ENCODE data around the gene ANKRD31.
A peak's percentile ranks its signal among the peaks of the same experiment; 100 is the strongest.

ANKRD31 gene

GRCh38 chr5:75053304-75054133, 183.2 kb downstream of the ANKRD31 start:
- peak; percentile 93 for DNase-seq (ENCODE audit: low read depth)
- no peak for TF ChIP-seq CTCF (IDR thresholded peaks at IDR 0.05; ENCODE audit: insufficient read depth, low read depth, low read length, missing control alignments)
- H3K4me3 ChIP-seq (ENCODE audit: low read length): peak overlapping the region; percentile 63

- no peak for DNase-seq (ENCODE audit: low read depth)
- TF ChIP-seq CTCF (IDR thresholded peaks at IDR 0.05; ENCODE audit: insufficient read depth, low read depth, low read length, missing control alignments): no peak
- peak overlapping the region; percentile 63 for H3K4me3 ChIP-seq (ENCODE audit: low read length)
Observed at GRCh38 chr5:75053054-75053303, 183.7 kb downstream of the ANKRD31 start.

GRCh38 chr5:75052192-75053053, 184.3 kb downstream of the ANKRD31 start, which contains the start of gene GCNT4:
GCNT4 (minus strand) TSS chr5:75052558; CDS start chr5:75030037, 22,521 bp downstream.
- peak; percentile 67 for DNase-seq (ENCODE audit: low read depth)
- no peak for TF ChIP-seq CTCF (IDR thresholded peaks at IDR 0.05; ENCODE audit: insufficient read depth, low read depth, low read length, missing control alignments)

GRCh38 chr5:75051217-75051751, 185.4 kb downstream of the ANKRD31 start:
- no peak overlapping the region for H3K4me3 ChIP-seq (ENCODE audit: low read length)
- no peak for TF ChIP-seq CTCF (IDR thresholded peaks at IDR 0.05; ENCODE audit: insufficient read depth, low read depth, low read length, missing control alignments)
- DNase-seq (ENCODE audit: low read depth): no peak

More at GRCh38 chr5:75052192-75053053, 184.3 kb downstream of the ANKRD31 start, which contains the start of gene GCNT4:
- peak within 1 kb of the TSS; percentile 63 for H3K4me3 ChIP-seq (ENCODE audit: low read length)

- peak; percentile 40 for TF ChIP-seq CTCF (IDR thresholded peaks at IDR 0.05; ENCODE audit: insufficient read depth, low read depth, low read length, missing control alignments)
- no peak overlapping the region for H3K4me3 ChIP-seq (ENCODE audit: low read length)
- peak; percentile 26 for DNase-seq (ENCODE audit: low read depth)
Observed at GRCh38 chr5:75050415-75050814, 186.3 kb downstream of the ANKRD31 start.

GRCh38 chr5:75049456-75050351, 187.0 kb downstream of the ANKRD31 start:
- TF ChIP-seq CTCF (IDR thresholded peaks at IDR 0.05; ENCODE audit: insufficient read depth, low read depth, low read length, missing control alignments): peak; percentile 95
- H3K4me3 ChIP-seq (ENCODE audit: low read length): no peak overlapping the region
- peak; percentile 86 for DNase-seq (ENCODE audit: low read depth)

Data from epithelial cell of esophagus (primary cell).